ENCODE data around the gene CSH2. TPM values are rescaled to one million over a fixed set of nuclear protein-coding genes. Genes with fewer than 3 reads are reported as not detected.

Gene CSH2
- total and polyA plus RNA-seq, 2 of the 13 experiments (the other 11 are each of a cell fraction or from before 2014, with no cell fraction given), result not detected

- no peak for TF ChIP-seq DZIP1 (CRISPR knock-in tag; IDR thresholded peaks at IDR 0.05)
- TF ChIP-seq PAWR (CRISPR knock-in tag; IDR thresholded peaks at IDR 0.05; ENCODE audit: borderline replicate concordance), result peak; percentile 97; the same call in 1 of the 2 replicates
- peak; percentile 51 for TF ChIP-seq ZNF629 (CRISPR knock-in tag; conservative IDR thresholded peaks at IDR 0.05)
- TF ChIP-seq NR0B2 (CRISPR knock-in tag; IDR thresholded peaks at IDR 0.05), result peak; percentile 93
- peak; percentile 80 for TF ChIP-seq ARNTL (CRISPR knock-in tag; IDR thresholded peaks at IDR 0.05)
- no peak for TF ChIP-seq TCF12 (IDR thresholded peaks at IDR 0.05)
- TF ChIP-seq TCF12 (CRISPR knock-in tag; IDR thresholded peaks at IDR 0.05), result peak; percentile 90; the same call in 1 of the 2 replicates
- TF ChIP-seq ZBTB43 (CRISPR knock-in tag; conservative IDR thresholded peaks at IDR 0.05), result peak; percentile 29
- TF ChIP-seq ZNF17 (CRISPR knock-in tag; IDR thresholded peaks at IDR 0.05), result no peak
- no peak for TF ChIP-seq SNAPC2 (CRISPR knock-in tag; IDR thresholded peaks at IDR 0.05)
- no peak for TF ChIP-seq CEBPZ (IDR thresholded peaks at IDR 0.05; ENCODE audit: low read length)
- TF ChIP-seq ARID4A (CRISPR knock-in tag; IDR thresholded peaks at IDR 0.05; ENCODE audit: borderline replicate concordance), result peak; percentile 98
- peak; percentile 63; the same call in 1 of the 2 replicates for TF ChIP-seq ZNF138 (CRISPR knock-in tag; IDR thresholded peaks at IDR 0.05; ENCODE audit: low read depth)
- peak; percentile 99 for TF ChIP-seq ZNF782 (CRISPR knock-in tag; IDR thresholded peaks at IDR 0.05; ENCODE audit: borderline replicate concordance)
- peak; percentile 85 for TF ChIP-seq ZNF124 (CRISPR knock-in tag; IDR thresholded peaks at IDR 0.05)
- no peak; the same call in 1 of the 2 replicates for TF ChIP-seq ZNF224 (CRISPR knock-in tag; IDR thresholded peaks at IDR 0.05)
These were observed 46.3 kb downstream of the CSH2 start, which contains the start of the genes FTSJ3 and PSMC5 (continued) for GRCh38 chr17:63827002-63827800.
